Non-pigmented ciliary epithelial cell (primary cell): ENCODE measurements around the gene TEX30.
"Not testable (repeated sequence)": the region's sequence is repeated elsewhere in the genome, so short reads cannot be mapped to it uniquely, and the experiment has no call there.

Source experiments
- DNase-seq: peaks from one replicate; pipeline ENCODE4 v3.0.0-alpha.2; 2010; ENCODE audit warnings: low read depth

The TEX30 gene

DNA sequence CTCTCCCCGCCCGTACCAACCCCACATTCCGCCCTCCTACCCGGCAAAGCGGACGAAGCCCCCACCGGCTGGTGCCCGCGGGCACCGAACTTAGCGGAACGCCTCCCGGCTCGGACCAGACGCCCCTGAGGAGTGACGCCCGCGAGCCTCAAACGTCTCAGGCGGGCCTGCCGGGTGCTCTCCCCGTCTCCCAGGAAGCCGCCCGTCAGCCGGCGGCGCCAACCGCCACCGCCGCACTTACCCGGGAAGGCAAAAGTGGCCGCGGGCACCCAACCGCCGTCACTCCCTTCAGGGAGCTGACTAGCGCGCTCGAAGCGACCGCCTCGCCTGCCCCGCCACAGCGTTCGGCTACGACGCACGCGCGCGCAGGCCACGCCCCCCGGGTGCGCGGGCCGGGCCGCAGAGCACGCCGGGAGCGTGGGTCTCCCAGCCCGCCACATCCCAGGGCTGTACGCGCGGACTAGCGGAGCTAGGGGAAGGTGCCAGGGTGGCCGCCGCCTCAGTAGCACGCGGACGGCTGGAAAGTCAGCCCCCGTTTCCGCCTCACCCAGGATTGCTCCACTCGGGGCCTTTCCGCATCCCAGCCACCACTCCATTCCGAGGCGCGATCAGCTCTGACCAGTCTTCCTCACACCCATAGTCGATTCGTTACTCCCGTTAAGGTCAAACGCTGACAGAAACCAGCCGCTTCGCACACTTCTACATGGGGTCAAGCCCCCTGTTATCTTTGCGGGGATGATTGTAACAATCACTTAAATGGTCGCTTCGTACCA, at the start of gene TEX30:
TEX30 (minus strand) TSS at position 346 of the 773 bp plus-strand sequence. CDS start 3,760 bp downstream, outside the sequence.
- no peak for DNase-seq

DNA sequence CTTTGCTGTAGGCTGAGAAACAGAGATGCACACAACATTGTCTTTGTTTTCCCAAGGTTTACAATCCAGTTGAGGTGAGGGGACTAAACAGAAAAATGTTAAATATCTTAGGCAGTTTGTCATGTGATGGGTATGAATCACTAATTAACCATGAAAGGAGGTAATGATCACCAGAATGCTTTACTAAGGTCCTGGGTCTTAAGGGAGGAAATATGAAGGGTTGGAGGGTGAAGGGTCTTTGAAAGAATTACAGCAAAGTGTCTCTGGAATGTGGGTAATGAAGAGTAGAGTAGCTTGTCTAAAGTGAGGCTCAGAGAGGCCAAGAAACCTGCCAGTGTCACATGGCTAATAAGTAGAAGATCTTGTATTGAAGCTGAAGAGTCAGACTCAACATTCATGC, 44.3 kb upstream of the TEX30 start:
- DNase-seq: no peak

DNA sequence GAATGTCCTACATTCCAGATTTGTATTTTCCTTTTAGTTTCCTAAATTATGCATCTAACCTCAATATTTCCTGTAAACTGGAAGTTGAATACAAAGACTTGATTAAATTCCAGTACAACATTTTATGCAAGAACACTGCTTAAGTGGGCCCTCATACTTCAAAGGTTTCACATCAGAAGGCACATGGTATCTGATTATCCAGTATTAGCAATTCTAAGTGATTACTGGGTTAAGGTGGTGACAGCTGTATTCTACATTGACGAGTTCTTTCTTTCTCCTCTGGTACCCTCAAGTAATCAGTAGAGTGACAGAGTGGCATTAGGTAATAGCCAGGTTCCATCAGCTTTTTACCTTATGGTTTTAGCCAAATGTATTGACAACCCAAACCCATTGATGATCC, 43.7 kb upstream of the TEX30 start:
- DNase-seq: no peak

DNA sequence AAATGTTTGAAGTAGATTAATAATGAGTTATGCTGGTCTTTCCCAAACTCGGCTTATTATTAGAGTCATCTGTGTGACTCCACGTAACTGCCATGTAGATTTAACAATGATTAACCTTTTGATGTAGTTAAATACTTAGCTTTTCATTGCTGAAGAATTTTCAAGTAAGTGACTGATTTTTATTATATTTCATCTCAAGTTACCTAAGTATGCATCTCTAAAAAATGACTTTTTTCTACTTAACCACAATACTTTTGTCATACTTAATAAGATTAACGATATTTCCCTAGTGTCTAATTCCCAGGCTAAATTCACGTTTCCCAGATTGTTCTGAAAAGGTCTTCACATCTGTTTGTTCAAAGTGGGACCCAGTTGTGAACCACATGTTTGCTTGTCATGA, 43.1 kb upstream of the TEX30 start:
- no peak for DNase-seq

DNA sequence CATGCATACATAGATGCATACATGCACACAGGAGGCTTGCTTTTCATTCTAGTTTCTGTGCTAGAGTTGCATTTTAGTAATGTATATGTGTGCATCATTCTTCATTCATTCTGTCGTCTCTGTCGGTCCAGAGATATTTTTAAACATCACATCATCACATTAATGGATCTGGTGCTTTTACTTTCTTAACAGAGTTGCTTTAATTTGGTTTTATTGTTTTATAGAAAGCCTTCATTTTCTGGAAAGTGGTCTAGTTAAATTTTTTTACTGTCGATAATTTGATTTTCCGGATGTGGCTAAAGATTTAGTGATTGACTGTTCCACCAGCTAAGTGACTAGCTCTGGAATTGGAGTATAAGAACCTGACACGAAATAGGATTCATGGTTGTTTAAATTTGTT, 42.2 kb upstream of the TEX30 start:
- DNase-seq: no peak

DNA sequence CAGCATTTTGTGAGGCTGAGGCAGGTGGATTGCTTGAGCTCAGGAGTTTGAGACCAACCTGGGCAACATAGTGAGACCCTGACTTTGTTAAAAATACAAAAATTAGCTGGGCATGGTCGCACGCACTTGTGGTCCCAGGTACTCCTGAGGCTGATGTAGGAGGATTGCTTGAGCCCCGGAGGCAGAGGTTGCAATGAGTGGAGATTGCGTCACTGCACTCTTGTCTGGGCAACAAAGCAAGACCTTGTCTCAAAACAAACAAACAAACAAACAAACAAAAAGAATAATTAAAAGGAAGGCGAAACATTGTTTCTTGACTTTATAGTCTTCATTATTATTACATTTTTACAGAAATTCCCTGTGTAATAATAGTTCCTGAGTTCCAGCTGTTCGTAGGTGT, 41.2 kb upstream of the TEX30 start:
- DNase-seq: no peak

DNA sequence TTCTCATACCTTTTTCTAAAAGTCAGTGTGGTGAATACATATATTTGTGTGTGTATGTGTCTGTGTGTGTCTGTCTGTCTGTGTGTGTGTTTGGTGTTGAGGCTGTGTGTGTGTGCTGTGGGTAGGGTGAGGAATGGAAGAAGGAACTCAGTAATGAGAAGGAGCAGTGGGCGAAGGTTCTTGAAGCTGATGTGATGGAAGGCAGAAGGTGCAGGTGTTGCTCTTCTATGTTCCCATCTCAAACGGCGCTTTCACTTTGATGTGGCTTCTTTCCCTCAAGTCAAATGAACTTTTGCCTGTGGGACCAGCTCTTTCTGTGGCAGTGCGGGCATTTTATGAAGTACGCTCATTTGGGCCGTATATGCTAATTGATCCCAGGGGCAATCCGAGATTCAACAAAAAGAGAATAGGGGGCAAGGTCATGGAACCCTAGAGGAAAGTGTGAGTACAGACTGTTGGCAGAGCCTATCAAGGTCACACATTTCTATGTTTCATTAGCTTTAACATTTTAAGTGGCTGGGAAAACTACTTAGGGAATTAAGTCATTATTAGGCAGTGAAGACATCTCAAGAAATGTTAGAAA, 40.5 kb upstream of the TEX30 start:
- DNase-seq: no peak

DNA sequence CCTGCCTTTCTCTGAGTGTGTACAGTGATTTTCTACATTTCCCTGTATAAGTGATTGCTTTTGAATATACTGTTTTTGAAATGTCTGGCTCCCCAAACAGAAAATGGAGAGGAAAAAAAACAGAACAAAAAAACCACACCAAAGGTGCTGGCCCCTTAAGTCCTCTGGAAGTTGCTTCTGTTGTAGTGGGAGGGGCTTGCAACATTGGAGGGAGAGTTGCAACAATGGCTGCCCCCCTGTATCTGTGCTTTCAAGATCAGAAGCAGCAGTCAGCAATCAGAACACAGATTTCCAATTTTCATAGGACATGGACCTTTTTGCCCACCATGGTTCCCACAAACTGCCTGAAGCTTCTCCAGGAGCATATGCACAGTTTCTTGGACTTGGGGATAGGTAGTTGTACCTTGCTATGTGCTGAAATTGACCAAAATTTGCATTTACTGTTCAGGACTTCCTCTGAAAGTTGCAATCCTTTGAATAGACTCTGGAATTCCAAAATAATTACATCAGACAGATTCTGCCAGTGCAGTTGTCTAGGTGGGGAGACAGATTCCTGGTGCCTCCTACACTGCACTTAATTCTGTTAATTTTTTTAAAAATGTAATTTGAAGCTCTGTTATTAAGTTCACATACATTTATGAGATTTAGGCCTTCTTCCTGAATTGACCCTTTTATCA, 39.2 kb upstream of the TEX30 start:
- no peak for DNase-seq

DNA sequence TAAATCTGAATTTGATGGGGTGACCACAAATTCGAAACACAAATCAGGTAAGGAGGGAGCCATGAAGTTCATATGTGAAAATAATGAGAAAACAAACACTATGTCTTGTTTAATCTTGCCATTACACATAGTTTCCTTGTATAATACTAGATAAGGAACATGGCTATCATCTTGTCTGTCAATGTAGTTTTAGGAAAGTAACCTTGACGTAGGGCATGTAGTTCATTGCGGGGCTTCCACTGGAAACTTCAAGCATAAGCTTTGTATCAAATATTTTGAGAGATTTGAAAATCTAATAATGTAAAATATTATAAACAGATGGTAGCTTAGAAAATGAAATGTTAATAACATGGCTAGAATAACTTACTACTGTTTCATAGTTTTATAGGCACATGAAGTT, 34.1 kb upstream of the TEX30 start:
- DNase-seq: no peak

DNA sequence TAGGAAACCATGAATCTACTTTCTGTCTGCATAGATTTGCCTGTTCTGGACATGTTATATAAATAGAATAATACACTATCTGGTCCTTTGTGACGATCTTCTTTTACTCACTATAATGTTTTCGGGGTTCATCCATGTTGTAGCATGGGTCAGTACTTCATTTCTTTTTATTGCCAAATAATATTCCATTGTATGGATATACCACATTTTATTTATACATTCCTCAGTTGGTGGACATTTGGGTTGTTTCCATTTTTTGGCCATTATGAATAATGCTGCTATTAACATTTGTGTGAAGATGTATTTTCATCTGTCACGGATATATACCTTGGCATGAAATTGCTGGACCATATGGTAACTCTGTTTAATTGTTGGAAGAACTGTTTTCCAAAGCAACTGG, 32.1 kb upstream of the TEX30 start:
- DNase-seq: no peak

DNA sequence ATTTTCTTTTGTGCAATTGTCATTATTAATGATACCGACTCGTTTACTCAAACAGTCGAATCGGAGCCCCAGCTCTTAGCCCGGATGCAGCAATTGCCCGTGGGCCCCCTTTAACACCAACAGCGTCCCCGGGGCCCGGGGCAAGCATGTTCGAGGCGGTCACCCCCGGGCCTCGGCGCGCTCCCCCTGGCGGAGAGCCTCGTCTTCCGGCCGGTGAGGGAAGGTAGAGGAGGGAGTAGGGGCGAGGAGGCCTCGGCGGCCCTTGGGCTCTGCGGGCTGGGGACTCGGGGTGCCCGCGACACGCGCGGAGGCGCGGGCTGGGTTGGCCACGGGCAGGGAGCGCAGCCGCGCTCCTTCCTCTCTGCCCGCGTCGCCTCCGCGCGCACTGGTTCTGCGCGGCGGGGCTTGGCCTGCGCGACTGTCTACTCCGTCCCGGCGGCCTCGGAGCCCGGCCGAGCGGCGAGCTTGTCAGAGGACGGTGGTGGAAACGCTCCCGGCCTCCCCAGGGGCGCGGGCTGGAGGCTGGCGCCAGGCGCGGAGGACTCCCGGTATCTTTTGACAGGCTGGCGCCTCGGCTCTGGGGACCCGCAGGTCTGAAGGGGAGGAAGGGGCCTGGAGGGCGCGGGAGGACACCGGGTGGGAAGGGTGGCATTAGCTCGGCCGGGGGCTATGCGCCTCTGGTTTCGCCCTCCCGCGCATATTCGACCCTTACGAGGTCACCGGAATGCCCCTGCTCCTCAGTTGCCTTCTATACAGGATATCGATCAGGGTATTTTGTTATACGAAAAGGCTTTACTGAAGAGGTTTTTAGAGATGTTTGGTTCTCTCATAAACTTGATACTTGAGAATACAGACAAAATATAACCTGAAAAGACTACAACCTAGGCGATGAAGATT, 26.8 kb upstream of the TEX30 start:
- DNase-seq: no peak

DNA sequence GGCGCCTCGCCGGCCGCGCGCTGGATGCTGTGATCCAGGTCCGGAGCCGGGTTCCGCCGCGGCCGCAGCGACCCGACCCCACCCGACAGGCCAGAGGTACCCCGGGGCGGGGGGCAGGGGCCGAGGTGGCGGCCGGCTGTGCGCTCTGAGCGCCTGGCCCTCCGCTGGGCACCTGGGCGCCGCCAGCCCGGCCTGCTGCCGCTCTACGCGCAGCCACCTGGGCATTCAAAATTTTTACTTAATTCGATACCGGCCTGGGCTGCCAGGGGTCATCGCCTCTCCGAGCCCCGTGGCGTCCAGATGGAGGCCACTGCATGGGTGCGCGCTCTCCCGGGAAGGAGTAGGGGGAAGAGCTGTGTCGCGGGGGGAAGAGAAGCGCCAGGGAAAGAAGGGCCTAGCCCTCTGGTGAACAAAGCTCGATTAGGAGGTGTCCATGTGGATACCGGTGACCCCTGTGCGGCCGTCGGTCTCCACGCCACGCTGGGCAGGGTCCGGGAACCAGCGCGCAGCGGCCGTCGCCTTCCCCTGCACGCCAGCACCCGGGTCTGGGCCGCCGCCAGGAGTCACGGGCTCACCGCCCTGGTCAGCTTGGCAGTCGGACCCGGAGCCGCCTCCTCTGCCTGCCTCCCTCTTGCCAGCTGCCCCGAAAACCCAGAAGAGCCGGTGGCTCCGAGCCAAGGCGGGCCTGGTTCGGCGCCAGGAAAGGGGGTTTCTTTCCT, 26.0 kb upstream of the TEX30 start:
- DNase-seq: no peak

DNA sequence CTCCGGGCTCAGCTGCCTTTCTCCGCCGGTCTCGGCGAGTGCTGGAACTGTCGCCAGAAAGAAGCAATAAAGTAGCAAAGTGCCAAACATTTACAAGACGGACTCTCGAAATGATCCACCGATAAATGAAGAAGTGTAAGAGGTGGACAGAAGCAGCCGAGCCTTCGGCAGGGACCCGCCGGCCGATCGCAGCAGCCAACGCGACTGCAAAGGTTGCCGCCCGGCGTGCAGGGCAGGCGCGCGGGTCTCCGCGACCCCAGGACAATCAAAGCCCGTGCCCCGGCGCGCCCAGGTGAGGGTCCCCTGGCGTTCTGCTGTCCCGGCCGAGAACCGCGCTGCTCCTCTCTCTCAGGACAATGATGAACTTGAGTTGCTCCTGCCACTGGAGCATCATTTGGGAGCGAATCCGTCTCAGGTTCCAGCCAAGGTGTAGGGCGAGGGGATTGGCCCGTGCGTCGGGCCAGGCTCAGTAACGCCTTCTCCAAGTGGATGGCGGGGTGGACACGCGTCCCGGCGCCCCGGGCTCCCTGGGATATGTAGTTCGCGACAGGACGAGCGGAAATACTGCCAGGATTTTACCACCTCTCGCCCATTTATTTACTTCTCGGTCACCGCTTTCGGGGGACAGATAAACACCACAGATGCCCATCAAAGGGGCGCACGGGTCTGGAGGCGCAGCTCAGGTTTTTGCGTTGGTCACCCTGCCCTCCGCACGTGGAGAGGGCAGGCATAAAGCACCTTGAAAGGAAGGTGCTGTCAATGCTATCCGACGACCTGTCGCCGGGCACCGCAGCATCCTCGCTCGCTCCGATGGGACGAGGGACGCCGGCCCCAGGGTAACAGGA, 25.2 kb upstream of the TEX30 start, which contains the start of the genes BIVM and POGLUT2:
BIVM (plus strand) TSS at position 539 of the 845 bp plus-strand sequence. CDS start 8,149 bp downstream, outside the sequence.
POGLUT2 (minus strand) TSS at position 396 of the 845 bp plus-strand sequence; CDS start at position 90, 306 bp downstream.
- peak; percentile 78 for DNase-seq

DNA sequence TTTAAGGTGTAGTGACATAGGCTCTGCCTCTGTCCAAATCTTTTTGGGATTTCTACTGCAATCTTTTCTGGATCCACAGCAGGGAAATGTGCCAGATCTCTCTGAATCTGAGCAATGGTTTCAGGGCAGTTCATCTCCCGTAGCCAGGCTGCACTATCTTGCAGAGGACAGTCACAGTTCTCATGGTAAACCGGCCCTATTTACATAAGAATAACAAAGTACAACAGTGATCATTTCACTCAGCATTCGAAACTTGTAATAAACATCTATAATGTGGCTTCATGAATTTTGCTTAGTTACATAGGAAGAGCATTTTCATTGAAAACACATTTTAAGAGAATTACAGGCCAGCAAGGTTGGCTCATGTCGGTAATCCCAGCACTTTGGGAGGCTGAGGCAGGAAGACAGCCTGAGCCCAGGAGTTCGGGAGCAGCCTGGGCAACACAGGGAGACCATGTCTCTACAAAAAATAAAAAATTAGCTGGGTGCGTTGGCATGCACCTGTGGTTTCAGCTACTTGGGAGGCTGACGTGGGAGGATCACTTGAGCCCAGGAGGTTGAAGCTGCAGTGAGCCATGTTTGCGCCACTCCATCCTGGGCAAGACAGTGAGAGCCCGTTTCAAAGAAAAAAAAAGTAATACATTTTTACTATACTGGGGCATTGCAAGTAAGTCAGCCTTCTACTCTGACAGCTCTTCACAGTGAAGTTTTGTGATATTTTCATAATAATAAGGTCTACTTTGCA, 20.2 kb upstream of the TEX30 start:
- DNase-seq: no peak

DNA sequence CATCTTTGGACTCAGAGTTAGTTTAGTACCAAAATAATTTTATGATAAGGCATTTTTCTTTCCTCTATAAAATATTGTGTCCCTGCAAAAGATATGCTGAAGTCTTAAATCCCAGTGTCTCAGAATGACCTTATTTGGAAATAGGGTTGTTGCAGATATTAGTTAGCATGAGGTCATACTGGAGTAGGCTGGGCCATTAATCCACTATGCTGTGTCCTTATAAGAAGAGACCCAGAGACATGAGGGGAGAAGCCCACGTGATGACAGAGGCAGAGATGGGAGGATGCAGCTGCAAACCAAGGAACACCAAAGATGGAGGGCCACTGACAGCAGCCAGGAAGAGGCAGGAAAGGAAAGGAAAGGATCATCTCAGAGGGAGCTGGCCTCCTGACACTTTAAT, 18.8 kb upstream of the TEX30 start:
- no peak for DNase-seq

DNA sequence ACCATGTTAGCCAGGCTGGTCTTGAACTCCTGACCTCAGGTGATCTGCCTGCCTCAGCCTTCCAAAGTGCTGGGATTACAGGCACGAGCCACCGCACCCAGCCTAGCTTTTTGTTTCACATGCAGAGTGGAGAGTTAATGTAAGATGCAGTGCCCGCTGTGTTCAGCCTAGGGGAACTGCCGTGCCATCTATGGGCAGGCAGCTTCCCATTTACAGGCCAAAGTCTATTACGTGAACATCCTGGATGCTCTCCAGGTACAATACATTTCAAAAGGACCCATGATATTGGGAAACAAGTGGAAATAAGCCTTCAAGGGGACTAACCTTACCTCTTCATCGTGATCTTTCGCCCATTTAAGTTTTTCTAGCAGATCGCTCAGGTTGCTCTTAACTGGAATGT, 15.1 kb upstream of the TEX30 start:
- no peak for DNase-seq

DNA sequence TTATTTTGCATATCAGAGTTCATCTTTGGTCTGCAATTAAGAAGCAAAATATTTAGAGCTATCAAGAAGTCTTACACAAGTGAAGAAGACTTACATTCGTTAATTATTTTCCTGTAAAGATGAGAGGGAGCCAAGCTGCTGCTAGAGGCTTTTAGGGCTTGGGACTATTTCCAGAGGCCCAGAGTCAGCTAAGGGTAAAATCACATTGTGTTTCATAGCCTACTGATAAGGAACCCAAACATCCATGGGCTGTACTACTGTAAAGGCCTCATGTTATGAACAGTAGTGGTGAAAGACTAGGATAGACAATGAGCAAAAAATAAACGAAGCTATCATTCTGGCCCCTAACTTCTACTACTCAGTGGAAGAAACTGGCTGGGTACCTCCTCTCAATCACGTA, 10.9 kb upstream of the TEX30 start:
- DNase-seq: no peak

DNA sequence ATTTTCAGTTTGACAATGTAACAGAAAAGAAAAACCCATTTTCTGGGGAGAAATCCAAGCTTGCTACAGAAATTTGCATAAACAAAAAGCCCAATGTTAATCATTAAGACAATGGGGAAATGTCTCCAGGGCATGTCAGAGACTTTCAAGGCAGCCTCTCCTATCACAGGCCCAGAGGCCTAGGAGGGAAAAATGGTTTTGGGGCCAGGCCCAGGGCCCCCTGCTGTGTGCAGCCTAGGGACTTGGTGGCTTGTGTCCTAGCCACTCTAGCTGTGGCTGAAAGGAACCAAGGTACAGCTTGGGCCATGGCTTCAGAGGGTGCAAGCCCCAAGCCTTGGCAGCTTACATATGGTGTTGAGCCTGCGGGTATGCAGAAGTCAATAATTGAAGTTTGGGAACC, 8.0 kb upstream of the TEX30 start:
- DNase-seq: no peak

DNA sequence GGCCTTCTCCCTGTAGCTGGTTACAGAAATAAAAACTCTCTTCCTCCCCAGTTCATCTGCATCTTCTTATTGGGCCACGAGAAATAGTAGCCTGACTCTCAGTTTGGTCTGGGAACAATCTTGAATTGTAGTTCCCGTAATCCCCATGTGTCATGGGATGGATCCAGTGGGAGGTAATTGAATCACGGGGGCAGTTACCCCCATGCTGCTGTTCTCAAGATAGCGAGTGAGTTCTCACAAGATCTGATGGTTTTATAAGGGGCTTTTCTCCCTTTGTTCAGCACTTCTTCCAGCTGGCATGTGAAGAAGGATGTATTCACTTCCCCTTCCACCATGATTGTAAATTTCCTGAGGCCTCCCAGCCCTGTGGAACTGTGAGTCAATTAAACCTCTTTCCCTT, 7.1 kb upstream of the TEX30 start:
- DNase-seq: not testable (repeated sequence)
